PFSK-1 (cell line): ENCODE measurements around the gene FKBP8.

ENCODE experiments used
- POLR2AphosphoS5 ChIP-seq: IDR thresholded peaks from 2 replicates; pipeline ENCODE4 v1.6.1; 2012; ENCODE audit warnings: low read depth, mild to moderate bottlenecking, control low read depth, low read length, moderate library complexity
- SIN3A ChIP-seq: IDR thresholded peaks from 2 replicates; pipeline ENCODE4 v1.6.1; 2012; ENCODE audit warnings: mild to moderate bottlenecking, low read length, moderate library complexity, borderline replicate concordance; ENCODE audit not compliant: insufficient read depth
- TF ChIP-seq, protein P1 (sequence below), 2 experiments: IDR thresholded peaks; 2 replicates each; pipeline versions ENCODE4 v1.6.1 to v1.8.0; 2011 to 2012; ENCODE audit warnings: low read depth in 2 of 2, low read length in 2 of 2, control low read depth in 1 of 2, inconsistent platforms in 1 of 2, mild to moderate bottlenecking in 1 of 2, moderate library complexity in 1 of 2; ENCODE audit not compliant: insufficient read depth in 1 of 2

DNA sequence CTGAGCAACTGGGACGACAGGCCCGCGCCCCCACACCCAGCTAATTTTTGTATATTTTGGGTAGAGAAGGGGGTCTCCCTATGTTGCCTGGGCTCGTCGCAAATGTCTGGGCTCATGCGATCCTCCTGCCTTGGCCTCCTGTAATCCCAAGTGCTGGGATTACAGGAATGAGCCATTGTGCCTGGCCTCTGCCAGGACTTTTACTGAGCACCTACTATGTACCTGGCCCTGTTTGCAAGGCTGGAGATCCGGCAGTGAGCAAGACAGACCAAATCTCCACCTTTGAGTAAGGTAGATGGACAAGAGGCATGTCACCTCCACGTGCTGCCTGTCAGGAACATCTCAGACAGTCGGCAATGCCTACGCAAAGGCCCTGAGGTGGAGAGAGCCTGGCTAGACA is 6.9 kb downstream of the FKBP8 start:
- TF ChIP-seq POLR2AphosphoS5 (no peak), SIN3A (no peak)
- TF ChIP-seq, protein P1, sequence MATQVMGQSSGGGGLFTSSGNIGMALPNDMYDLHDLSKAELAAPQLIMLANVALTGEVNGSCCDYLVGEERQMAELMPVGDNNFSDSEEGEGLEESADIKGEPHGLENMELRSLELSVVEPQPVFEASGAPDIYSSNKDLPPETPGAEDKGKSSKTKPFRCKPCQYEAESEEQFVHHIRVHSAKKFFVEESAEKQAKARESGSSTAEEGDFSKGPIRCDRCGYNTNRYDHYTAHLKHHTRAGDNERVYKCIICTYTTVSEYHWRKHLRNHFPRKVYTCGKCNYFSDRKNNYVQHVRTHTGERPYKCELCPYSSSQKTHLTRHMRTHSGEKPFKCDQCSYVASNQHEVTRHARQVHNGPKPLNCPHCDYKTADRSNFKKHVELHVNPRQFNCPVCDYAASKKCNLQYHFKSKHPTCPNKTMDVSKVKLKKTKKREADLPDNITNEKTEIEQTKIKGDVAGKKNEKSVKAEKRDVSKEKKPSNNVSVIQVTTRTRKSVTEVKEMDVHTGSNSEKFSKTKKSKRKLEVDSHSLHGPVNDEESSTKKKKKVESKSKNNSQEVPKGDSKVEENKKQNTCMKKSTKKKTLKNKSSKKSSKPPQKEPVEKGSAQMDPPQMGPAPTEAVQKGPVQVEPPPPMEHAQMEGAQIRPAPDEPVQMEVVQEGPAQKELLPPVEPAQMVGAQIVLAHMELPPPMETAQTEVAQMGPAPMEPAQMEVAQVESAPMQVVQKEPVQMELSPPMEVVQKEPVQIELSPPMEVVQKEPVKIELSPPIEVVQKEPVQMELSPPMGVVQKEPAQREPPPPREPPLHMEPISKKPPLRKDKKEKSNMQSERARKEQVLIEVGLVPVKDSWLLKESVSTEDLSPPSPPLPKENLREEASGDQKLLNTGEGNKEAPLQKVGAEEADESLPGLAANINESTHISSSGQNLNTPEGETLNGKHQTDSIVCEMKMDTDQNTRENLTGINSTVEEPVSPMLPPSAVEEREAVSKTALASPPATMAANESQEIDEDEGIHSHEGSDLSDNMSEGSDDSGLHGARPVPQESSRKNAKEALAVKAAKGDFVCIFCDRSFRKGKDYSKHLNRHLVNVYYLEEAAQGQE (IDR thresholded peaks at IDR 0.05; ENCODE audit: insufficient read depth in 1 of 2, low read depth in 2 of 2, low read length in 2 of 2), result no peak
